22Rv1 (cell line): ENCODE measurements around the gene OLFML2B.

Experiments
- H3K27ac ChIP-seq: fragments of 450-650 bp; 2 replicates; pipeline ENCODE4 v1.5.1; 2017
- ZFX ChIP-seq: fragments of 450-650 bp; IDR thresholded peaks from 2 replicates; pipeline ENCODE4 v1.6.1; 2017; ENCODE audit warnings: antibody characterized with exemption, borderline replicate concordance
- TF ChIP-seq, protein P1 (sequence below): fragments of 450-650 bp; IDR thresholded peaks from 2 replicates; pipeline ENCODE4 v1.5.1; 2017; ENCODE audit warnings: mild to moderate bottlenecking

Gene OLFML2B

DNA sequence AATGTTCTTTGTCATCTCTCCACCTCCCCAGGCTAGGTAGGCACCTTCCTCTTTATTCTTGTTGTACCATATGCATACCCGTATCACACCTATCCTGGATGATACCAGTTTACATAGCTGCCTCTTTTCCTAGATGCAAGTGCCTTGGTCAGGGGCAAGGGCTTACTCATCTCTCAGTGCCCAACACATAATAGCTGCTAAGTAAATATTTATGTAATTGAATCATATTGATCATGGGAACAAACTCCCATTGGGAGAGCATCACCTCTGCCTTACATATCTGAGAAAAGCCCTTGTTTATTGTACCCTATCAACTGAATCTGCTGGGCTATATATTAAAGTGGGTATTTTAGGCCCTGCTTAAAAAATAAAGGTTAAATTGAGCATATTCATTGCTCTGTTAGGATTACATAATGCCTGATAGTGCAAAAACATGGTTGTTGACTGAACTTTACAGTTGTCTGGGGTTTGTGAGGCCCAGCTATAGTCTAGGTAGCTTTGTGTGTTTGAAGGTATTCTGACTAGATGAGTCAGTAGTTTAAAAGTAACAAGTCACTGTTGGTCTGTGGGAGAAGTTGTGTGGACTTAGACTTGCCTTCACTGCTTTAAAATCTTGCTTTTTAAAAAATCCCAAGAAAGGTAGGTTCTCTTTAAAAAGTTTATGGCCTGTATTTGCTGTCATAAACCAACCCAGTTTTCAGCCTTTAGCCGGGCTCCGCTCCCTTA lies 82.6 kb downstream of the OLFML2B start:
- no peak overlapping the region for H3K27ac ChIP-seq
- TF ChIP-seq ZFX: no peak
- TF ChIP-seq, protein P1, sequence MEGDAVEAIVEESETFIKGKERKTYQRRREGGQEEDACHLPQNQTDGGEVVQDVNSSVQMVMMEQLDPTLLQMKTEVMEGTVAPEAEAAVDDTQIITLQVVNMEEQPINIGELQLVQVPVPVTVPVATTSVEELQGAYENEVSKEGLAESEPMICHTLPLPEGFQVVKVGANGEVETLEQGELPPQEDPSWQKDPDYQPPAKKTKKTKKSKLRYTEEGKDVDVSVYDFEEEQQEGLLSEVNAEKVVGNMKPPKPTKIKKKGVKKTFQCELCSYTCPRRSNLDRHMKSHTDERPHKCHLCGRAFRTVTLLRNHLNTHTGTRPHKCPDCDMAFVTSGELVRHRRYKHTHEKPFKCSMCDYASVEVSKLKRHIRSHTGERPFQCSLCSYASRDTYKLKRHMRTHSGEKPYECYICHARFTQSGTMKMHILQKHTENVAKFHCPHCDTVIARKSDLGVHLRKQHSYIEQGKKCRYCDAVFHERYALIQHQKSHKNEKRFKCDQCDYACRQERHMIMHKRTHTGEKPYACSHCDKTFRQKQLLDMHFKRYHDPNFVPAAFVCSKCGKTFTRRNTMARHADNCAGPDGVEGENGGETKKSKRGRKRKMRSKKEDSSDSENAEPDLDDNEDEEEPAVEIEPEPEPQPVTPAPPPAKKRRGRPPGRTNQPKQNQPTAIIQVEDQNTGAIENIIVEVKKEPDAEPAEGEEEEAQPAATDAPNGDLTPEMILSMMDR: no peak

GRCh38 chr1:161936786-161937185 lies 86.9 kb downstream of the OLFML2B start:
- TF ChIP-seq, protein P1: no peak
- TF ChIP-seq ZFX: no peak

DNA sequence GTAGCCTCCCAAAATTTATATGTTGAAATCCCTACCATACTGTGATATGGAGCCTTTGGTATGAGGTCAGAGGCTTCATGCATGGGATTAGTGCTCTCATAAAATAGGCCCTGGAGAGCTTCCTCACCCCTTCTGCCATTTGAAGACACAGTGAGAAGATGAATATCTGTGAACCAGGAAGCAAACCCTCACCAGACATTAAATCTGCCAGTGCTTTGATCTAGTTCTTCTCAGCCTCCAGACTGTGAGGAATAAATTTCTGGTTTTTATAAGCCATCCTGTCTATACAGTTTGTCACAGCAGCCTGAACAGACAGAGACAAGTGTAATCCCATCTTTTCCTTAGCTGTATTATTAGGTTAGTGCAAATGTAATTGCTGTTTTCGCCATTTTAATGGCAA lies 88.4 kb downstream of the OLFML2B start:
- no peak overlapping the region for H3K27ac ChIP-seq
- TF ChIP-seq ZFX: no peak
- TF ChIP-seq, protein P1: no peak

More at GRCh38 chr1:161936786-161937185, 86.9 kb downstream of the OLFML2B start:
- no peak overlapping the region for H3K27ac ChIP-seq

- TF ChIP-seq, protein P1: no peak
- no peak for TF ChIP-seq ZFX
- no peak overlapping the region for H3K27ac ChIP-seq
Measured at GRCh38 chr1:161933592-161934588, 89.8 kb downstream of the OLFML2B start.
